ENCODE data around the gene PODXL2.
"Not testable (repeated sequence)": the region's sequence is repeated elsewhere in the genome, so short reads cannot be mapped to it uniquely, and the experiment has no call there.

The PODXL2 gene

DNA sequence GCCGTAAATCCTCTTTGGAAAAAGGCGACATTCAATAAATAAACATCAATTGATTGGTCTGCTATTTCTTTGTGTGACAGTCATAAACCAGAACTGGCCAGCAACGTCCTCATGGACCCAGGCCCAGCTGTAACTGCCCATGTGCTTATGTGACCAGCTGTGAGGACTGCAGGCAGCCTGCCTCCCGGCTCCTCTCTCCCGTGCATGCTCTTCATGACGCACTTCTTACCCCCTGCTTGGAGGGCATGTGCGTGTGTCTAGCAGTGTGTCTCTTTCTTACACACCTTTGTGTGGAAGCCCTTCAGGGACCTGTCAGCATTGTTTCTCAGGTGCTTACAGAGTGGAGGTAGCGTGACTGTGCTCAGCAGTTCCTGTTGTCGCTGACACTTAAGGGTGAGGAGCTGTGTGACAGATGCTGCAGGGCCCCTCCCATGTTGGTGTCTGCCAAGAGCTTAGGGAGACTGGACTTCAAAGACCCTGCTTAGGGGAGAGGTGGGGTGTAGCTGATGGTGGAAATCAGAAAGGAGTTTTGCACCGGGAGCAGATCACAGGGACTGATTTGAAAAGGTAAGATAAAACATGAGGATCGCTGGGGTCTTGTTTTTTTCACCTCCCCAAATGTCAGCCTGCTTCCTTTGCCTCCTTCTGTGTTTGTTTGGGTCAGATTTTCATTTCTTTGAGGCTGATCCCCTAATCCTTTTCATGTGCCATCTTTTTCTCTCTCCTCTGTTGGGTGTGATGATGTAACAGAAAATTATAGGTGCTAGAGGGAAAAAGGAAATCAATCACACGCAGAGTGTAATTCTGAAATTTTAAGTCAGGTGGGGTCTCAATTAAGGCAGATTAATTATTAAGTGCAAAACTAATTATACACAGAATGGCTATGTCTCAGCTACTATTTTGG is 2.1 kb downstream of the PODXL2 start:
- DNase-seq: peak; percentile 1

DNA sequence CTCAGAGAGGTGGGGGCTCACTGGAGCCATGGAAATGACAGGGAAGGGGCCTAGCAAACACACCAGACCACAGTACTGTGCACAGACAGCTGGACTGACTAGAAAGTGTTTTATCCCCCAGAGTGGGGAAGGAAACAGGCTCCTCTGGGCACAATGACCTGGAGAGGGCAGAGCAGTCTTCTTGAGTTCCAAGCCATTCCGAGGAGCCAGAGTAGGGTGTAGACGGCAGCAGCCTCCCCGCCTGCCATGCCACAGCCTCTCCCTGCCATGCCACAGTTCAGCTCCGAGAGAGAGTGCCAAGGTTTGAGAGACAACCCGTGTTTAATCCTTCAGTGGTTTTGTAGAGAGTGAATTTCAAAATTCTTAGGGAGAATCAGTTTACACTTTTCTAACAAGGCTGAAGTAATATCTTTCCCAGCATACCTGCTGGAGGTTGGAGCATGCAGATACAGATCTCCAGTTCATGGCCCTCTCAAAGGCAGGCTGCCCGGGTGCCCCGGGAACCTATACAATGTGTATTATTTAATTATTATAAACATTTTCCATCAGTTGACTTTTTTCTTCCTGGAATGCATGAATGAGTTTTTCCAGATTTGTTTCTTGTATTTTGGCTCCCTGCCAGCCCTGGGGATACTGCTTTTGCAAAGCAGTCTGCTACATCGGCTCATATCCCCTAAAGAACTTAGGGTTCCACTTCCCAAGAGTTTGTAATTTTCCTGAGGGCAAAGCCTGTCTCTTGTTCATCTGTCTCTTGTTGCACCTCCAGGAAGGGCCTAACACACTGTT is 3.2 kb downstream of the PODXL2 start:
- DNase-seq: no peak

DNA sequence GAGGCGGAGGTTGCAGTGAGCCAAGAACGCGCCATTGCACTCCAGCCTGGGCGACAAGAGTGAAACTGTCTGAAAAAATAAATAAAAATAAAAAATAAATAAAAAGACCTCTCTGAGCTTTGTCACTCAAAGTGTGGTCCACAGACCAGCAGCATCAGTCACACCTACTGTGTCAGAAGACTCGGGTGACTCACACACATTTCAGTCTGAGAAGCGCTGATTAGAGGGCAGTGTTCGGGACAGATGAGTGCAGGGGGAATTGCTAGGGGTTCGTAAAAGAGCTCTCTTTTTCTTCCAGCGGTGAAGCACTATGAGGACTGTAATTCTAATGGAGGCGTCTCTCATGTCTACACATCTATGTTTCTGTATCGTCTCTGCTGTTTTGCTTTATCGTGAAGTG is 5.7 kb downstream of the PODXL2 start:
- DNase-seq: no peak

DNA sequence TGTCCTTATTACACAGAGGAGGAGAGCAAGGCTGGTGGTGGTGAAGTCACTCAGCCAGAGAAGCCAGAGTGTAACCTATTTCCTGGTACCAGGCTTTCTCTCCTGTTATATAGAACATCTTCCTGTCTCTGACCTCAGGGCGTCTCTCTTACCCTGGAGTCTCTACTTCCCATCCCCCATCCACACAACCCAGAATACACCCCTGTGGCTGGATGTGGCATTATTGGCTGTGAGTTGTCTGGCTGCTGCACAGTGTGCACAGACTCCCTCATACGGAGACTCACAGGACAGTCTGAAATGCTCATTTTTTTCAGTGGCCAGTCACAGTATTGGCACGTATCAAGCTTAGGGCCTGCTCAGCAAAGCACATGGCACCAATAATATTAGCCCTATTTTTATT is 8.6 kb downstream of the PODXL2 start:
- no peak for DNase-seq

DNA sequence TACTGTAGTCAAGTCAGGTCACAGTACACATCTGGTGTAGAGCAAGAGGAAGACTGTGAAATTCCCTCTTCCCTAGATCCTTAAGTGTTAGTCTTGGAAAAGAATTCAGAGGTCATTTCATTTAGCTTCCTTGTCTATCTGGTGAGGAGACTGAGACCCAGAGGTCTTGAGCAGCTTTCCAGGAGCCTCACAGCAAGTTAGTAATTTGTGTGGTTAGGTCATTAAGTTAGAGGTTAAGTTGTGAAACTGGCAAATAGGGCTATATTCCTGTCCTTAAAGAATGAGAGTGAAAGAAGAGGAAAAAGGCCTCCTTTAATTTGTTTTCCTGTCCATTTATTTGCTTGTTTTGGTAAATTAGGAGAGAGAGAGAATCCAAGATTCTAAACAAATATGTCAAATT is 9.0 kb downstream of the PODXL2 start:
- DNase-seq: no peak

DNA sequence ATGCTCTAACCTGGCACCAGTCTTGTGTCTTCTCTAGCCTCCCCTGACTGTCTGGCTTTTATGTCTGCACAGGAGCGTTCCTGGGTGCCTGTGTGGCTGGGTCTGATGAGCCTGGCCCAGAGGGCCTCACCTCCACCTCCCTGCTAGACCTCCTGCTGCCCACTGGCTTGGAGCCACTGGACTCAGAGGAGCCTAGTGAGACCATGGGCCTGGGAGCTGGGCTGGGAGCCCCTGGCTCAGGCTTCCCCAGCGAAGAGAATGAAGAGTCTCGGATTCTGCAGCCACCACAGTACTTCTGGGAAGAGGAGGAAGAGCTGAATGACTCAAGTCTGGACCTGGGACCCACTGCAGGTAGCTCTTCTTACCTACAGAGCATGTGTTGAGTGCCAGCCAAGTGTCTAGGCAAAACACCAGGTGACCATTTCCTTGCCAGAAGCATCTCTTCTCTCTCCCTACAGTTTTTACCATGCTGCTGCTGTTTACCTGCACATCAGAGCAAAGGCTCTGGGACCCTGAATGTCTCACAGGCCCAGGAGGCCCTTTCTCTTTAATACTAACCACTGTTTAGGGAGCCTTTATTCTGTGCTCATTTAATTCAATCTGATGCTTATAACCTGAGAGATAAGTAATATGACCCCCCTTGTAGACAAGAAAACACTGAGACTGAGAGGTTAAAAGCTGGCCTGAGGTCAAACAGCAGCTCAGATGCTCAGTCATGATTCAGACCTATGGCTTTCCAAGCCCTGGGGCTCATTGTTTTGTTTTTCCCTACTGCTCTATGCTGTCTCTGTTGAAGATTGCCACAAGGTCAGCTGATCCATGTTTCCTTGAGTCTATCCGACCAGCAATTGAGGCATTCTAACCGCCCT is 10.4 kb downstream of the PODXL2 start:
- DNase-seq: no peak

DNA sequence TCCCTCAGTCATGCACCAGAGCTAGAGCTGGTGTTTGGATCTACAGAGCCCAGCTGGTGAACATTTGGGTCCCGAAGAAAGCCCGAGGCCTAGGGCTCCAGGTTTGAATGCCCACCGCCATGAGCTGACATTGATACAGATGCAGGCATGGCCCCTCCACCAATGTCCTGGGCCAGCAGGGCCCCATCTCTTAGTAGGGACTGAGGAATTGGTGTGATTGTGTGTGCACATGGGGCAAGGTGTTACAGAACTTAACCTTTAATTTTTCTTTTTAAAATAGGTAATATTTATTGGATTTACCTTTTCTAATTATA is 11.0 kb downstream of the PODXL2 start:
- DNase-seq: no peak

DNA sequence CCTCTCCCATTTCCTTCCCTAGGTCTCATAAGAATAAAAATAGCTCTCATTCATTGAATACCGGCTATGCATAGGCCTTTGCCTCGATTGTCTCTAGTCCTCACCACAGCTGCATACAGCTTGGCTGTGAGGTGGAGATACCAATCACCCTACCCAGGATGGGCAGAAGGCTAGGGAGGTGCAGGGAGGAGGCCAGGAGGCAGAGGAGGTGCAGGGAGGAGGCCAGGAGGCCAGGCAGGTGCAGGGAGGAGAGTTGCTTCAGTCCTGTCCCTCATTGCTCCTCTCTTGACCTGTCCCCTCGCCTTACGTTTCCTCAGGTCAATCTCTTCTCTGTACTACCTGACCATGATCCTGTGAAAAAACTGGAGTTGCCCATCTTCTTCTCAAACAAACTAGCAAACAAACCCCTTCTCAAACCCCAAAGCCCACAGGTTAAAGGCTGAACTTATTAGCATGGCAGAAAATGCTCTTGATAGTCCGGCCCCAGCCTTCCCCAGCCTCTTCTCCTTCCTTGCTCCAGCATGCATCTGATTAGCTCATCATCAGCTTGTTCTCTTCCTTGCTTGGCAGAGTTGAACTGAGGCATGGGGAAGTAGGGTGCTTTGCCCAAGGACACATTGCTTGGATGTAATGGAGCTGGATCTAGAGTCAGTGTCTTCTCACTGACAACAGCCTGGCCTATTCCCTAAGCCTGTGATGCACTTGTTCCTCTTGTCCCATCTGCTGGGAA is 15.8 kb downstream of the PODXL2 start:
- DNase-seq: no peak

DNA sequence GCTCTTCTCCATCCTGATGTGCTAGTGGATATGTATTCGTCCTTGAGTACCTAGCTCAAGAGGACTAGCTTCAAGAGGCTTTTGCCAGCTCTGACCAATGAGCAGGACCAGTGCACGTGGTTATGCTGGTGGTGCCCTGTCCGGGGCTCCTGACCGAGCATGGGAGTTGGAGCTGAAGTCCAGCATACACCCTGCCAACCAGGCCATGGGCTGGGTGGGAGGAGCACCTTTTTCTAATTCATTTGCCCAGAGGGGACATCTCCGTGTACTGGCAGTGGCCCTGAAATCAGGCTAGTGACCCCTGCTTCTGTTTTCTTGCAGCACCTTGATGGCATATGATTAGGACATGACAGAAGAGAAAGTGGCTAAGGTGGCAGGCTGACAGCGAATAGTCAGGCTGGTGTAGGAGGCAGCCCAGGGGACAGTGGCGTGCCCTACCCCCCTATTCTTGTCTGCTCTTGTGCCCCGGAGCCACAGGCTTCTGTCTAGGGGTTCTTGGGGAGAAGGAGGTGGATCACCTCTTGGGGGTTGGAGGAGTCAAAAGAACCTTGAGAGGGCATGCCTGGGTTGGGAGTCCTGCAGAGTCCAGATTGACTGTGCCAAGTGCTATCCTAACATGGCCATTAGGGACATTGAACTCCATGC is 16.5 kb downstream of the PODXL2 start:
- DNase-seq: no peak

DNA sequence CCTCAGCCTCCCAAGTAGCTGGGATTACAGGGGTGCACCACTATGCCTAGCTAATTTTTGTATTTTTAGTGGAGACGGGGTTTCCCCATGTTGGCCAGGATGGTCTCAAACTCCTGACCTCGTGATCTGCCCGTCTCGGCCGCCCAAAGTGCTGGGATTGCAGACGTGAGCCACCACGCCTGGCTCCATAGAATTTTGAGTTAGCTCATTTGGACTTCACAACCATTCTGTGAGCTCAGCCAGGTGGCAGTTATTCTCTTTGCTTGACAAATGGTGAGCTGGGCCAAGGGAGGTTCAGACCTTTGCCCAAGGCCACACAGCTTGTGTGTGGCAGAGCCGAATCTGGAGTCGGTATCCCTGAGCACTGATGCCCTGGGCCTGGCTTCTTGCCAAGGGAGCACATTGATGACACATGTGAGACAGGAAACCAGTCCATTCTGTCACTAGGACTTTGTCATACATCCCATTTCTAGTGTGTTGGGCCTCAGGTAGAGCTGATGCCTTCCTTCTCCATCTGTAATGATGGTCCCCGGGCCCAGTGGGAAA is 17.6 kb downstream of the PODXL2 start:
- DNase-seq: no peak

DNA sequence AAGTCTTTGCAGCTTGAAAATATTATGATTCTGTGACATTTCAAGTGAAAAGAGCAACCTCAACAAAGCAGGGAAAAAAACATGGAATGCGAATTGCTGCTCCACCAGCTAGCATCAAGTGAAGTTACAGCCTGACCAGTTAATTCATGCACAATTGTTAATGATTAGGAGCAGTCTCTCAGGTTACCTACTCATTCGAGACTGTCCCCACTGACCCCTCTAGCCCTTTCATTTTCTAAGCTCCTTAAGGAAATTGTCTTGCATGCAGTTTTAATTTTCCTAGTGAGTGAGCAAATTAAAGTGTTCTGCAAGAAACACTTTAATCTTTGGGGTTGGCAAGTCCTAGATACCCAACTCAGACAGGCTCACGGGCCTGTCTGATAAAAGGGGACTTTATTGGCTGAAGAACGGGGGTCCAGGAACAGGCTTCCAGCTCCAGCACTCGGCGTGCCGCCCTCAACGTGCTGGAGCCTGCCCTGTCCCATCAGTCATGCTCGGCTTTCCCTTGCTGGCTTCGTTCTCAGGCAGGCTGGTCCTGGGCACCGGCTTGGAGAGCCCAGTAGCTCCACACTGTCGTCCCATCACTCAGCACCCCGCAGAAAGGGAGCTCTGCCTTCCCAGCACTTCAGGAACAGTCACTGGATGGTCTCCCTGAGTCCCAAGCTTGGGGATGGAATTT is 18.3 kb downstream of the PODXL2 start:
- DNase-seq: no peak

DNA sequence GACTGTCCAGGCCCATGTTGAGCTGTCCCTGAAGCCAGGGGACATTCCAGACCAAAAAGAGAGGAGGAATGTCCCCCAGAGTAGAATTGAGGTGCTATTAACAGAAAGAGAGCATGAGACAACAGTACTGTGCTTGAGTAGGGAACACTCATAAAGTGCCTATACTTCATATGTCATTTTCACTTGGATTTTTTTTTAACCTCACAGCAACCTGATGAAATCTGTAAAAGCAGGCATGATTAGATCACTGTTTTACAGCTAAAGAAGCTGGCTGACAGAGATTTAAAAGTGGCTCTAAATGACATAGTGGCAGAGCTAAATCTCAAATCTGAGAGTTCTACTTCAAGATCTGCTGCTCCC is 18.8 kb downstream of the PODXL2 start:
- DNase-seq: no peak

DNA sequence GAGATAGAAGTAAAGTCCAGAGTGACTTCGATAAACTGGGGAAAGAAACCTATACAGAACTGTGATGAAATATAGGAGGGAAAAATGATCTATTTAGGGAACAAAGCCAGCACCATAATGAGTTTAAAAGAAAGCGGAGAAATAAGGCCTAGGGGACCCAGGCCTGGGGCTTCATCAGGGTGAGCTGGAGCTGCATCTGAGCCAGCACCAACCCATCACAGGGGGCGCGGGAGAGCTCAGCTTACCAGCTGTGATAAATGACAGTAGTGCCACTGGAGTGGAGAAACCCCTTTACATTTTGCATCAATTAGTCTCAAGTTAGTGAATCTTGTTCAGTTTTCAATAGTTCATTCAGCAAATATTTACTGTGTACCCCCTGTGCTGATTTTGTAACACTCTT is 21.3 kb downstream of the PODXL2 start:
- DNase-seq: no peak

DNA sequence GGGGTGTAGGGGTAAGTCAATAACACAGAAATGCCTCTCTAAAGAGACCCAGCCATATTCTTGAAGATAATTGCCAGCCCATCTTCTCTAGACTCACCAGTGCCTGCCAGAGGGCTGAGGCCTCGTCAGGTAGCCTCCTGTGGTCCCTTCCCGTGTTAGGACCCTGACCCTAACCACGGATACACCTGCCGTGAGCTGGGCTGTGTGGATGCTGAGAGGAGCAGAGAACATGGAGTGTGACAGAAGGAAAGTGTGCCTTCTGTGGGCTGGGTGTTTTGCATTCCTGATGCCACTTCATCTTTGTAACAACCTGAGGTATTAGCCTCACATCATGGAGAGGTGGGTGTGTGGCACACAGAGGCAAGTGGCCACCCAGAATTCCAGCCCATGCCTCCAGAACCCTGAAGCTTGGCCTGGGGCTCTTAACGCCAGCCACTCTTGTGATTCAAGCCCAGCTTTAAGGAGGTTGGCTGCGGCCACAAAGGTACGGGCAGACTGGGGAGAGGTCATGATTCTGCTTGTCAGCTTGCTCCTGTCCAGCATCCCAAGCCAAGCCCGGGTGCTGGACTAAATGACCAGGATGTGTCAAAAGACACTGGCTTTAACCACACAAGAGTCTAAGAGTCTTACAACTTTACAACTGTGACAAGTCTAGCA is 22.7 kb downstream of the PODXL2 start:
- no peak for DNase-seq

DNA sequence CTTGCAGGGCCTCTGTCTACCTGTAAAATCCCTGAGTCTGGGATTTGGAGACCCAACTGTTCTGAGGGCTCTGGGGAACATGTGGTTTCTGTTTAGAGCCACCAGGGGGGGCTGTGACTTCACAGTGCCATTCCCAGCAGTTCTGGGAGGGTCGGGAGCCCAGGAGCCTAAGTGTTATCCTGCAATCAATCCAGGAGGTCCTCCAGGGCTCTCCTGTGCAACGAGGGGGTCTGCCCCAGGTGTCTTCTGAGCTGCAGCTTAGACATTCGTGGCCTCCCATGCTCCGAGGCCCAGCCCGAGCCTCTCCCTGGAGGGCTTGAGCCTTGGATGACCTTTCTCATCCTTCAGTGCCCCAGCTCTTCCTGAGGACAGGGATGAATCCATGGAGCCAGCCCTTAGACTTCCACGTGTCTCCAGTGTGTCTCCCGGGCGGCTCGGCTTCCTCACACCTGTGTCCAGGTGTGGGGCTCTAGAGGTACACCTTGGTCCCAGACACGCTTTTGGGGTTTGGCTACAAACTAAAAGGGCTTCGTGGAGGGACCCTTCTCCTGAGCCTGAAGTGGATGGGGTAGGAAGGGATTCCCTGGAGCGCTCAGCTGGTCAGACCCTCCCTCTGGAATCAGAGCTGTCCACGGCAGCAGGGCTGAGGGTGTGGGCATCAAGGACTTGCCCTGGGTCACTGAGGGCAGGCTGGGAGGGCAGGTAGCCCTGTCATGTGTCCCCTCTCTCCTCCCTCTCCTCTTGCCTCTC is 23.4 kb downstream of the PODXL2 start:
- DNase-seq: peak; percentile 4

DNA sequence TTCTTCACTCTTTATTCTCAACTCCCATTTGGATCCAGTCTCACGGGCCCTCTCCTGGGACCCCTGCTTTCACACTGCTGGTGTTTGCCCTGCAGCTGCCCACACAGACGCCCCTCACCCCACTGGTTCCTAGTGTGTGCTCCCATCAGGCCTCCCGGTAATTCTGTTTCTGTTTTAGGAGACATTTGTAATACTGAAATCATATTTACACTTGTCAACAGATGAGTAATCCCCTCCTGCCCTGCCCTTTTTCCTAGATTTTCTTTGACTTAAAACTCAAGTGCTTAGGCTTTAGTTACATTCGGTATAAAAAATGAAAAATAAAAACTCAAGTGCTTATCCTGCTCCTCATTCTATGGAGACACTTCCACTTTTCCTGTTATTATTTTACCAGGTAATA is 25.4 kb downstream of the PODXL2 start:
- no peak for DNase-seq

DNA sequence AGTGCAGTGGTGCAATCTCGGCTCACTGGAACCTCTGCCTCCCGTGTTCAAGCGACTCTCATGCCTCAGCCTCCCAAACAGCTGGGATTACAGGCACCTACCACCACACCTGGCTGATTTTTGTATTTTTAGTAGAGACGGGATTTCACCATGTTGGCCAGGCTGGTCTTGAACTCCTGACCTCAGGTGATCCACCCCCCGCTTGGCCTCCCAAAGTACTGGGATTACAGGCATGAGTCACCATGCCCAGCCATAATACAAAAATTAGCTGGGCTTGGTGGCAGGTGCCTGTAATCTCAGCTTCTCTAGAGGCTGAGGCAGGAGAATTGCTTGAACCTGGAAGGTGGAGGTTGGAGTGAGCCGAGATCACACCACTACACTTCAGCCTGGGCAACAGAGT is 26.0 kb downstream of the PODXL2 start:
- not testable (repeated sequence) for DNase-seq

DNA sequence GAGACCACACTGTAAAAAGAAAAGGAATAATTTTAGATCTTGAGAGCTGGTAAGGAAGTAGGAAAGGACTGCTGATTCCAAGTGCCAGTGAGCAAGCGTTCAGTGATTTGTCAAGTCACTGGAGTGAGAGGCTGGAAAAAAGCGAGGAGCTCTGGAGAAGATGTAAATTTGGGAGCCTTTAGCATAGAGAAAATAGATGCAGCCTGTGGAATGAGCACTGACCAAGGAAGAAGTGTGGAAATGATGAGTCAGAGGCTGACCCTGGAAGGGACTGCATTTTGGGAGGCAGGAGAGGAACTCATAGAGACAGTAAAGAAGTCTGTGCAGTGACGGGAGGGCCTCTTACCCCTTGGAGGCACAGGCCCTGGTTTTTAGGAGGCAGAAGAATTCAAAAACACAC is 26.7 kb downstream of the PODXL2 start:
- DNase-seq: no peak

DNA sequence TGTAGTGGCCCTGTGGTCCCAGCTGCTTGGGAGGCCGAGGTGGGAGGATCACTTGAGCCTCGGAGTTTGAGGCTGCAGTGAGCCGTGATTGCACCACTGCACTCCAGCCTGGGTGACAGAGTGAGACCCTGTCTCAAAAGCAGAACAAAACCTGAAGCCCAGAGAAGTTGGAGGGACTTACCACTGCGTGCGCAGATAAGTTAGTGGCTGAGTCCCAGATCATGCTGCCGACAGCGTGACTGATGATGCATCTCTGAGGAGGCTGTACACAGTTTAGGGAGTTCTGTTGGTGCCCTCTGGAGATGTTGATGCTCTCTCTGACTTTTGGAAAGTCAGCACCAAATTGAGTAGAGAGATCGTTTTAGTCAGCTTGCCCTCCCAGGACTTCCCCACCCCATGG is 27.9 kb downstream of the PODXL2 start:
- no peak for DNase-seq

DNA sequence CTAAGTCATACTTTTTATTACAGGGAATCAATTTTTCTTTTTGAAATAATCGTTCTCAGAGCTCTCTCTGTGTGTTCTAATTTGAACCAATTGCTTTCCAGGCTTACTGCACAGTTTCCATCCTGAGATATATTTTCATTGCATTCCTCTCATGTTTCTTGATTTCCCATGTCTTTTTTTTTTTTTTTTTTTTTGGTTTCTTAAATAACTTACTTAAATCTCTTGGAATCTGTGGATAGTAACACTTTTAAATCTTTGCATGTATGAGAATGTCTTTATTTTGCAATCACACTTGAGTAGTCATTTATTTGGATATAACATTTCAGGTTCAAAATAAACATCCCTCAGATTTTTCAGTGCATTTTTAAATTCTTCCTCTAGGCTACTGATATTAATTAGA is 29.2 kb downstream of the PODXL2 start:
- no peak for DNase-seq
